GM12891 (cell line): ENCODE measurements around the gene EIF4G3.

Source experiments
- PAX5 ChIP-seq: IDR thresholded peaks from 2 replicates; pipeline ENCODE4 v1.6.1; 2011; ENCODE audit warnings: low read length, moderate library complexity, mild to moderate bottlenecking; ENCODE audit not compliant: insufficient read depth, severe bottlenecking
- POLR2A ChIP-seq: IDR thresholded peaks from 2 replicates; pipeline ENCODE4 v1.6.1; 2011; ENCODE audit warnings: low read depth, low read length, control low read depth
- POLR2AphosphoS5 ChIP-seq: IDR thresholded peaks from 2 replicates; pipeline ENCODE4 v1.6.1; 2011; ENCODE audit warnings: low read depth, low read length, control low read depth
- POU2F2 ChIP-seq: IDR thresholded peaks from 2 replicates; pipeline ENCODE4 v1.6.1; 2011; ENCODE audit warnings: low read depth, mild to moderate bottlenecking, control low read depth, low read length, moderate library complexity
- SPI1 ChIP-seq: IDR thresholded peaks from 2 replicates; pipeline ENCODE4 v1.6.1; 2011; ENCODE audit warnings: low read depth, low read length, control low read depth
- TAF1 ChIP-seq: IDR thresholded peaks from 2 replicates; pipeline ENCODE4 v1.6.1; 2011; ENCODE audit warnings: low read depth, low read length, control low read depth

DNA sequence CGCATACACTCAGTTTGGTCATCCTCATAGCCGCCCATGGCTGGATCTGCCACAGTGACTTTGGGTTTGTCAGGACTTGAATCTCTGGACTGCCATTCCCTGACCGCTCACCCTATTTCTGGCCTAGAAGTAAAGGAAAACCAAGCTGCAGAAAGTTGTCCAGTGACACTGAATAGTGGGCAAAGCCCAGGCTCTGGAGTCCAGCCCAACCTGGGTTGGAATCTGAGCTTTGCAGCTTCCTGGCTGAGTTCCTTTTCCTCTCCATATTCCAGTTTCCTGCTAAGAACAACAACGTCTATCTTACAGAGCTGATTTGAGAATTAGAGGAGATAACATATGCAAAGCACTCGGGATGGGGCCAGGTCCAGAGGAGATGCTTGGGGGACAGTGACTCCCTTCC, 15.6 kb upstream of the EIF4G3 start:
- TF ChIP-seq POLR2AphosphoS5 (no peak), POLR2A (no peak), POU2F2 (no peak), TAF1 (no peak), SPI1 (no peak), PAX5 (no peak)
